CD4-positive, alpha-beta T cell treated with Interleukin-1 beta for 1 hour (primary cell): ENCODE measurements around the gene CHST11.

Experiments used
- DNase-seq, 2 donors: peaks; one replicate each; pipeline ENCODE4 v3.0.0-alpha.2; 2020 to 2022

Gene CHST11

DNA sequence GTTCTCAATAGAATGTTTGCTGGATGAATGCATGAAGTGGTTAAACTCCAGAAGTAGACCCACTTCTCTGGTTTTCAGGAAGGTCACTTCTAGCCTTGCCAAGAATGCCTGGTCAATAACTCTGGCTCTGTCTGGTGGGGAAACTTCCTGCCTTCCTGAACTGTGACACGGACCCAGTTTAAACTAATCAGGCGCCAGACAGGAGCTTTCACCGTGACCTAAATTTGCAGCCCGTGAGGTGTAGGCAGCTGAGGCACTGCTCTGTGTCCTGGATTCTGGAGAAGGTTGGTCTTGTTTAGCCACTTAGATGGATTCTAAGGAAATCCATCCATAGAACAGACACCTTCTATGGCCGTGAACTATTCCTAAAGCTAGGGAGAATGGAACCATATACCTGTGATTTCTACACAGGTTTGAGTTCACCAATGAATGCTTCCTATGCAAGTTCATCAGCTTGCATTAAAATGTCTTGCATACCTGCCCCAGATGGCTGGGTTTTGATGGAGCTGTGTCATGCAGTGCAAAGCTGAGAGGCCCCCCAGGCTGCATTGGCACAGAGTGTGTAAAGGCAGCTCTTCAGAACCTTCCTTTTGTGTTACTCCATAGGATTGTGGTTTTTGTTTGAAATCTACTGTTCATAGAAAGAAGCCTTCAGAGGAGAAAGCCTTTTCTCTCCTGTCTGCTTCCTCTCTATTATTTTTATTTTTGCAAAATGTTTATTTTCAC lies 4.4 kb downstream of the CHST11 start:
- peak in 1 of 2 donors; percentile 22 for DNase-seq

DNA sequence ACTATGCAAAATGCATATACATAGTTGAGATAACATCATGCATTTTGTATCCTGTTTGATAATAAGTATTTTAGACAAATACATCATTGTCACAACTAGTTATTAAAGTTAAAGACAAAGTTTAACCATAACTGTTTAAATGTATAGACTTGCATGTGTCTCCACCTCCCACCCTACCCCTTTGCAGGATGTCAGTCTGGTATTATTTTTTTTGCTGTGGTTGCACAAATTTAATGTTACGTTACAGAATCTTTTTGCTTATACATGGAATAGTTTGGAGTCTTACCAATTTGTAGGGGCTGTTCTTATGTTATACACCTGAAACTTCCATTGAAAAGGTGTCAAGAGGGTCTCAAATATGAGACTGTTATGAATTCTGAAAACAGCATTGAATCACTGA lies 5.6 kb downstream of the CHST11 start:
- no peak for DNase-seq

DNA sequence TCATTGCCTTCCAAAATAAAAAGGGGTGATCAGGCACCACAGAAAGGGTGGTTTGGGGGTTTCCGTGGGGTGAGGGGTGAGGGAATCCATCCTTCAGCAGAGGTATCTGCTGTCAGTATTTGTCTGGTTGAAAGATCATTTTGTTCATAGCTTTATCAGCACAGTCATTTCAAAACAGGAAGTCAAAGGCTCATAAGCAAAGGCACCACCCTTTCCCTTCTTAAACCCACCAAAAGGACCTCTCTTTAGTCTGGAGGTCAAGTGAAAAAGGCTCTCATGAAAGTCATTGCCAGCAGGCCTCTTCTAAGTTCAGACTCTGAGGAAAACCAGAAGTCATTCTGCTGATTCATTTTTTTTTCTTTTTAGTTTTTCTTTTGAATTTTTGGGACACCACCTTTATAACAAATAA lies 6.2 kb downstream of the CHST11 start:
- peak; percentile 52 to 70 for DNase-seq

DNA sequence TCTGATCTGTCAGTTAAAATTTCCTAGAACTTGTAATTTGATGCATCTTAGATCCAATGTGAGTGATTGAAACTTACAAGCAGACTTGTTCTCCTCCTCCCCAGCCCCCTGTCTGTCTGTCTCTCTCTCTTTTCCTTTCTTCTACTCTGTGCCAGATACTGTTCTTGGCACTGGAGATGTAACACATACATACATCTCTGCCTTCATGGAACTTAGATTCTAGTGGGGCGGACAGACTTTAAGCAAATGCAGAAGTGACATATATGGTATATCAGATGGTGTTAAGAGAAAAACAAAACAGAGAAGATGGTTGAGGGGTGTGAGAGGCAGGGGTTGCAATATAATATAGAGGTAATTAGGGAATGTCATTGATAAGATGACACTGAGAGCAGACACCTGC lies 6.6 kb downstream of the CHST11 start:
- DNase-seq, result peak in 1 of 2 donors; percentile 18

DNA sequence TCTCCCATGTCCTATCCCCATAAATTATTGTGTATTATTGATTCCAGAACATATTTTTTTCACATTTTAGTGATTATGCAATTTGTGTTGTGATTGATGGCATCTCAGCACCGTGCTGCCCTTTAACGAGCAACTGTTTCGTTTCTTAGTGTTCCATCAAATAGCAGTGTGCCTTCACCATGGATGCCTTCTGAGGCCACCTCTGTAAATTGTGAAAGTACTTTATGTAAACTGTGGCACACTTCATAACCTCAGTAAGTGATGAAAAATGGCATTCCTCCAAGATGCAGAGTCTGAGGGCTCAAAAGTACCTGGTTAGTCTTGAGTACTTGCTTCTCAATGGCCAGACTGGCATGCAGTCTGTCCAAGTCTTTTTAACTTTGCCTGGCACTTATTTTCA lies 8.2 kb downstream of the CHST11 start:
- no peak for DNase-seq

DNA sequence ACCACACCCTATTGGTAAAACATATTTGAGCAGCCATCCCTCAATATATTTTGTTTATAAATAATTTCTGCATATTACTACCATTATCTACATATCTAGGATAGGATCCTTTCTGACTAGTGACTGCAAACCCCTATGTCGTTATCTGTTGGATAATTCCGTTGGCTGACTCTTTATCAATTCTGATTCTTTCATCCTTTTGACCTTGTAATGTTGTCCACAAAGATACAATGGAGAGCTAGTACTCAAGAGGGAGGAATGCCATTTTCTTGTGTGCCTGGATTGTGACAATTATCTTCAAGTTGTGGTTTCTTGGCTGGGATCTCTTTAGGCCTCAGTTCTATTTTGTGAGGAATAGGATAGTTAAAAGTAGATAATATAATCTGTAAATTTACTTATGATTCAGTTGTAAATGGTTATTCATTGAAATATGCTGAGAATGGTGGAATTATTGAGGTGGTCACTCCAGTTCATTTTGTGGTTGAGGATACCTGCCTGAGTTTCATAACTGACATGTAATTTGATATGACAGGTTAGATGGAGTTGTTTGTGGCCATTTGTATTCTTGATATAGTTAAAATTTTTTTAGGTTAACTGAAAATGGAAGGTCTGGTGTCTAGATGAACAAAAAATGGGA lies 10.1 kb downstream of the CHST11 start:
- DNase-seq, result no peak

DNA sequence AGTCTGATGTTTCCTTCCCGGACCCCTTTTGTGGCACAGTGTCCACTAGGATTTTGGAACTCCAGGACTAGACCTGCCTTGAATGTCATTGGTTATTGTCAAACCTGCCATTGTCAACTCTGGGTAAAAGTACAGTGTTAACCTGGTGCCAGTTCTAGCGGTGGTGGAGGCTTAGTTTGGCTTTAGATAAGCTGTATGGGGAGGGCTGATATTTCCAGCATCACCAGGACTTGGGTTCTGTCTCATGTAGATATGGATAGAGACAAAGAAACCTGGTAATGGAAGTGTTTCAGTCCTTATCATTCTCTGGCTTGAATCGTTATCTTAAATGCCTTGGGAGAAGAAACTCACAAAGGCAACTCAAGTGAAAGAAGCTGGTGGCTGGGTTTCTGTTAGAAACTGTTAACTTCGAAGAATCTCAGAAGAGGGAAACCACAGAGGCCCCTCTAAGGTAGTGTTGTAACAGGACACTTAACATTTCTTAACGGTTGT lies 10.6 kb downstream of the CHST11 start:
- DNase-seq, result peak in 1 of 2 donors; percentile 30

DNA sequence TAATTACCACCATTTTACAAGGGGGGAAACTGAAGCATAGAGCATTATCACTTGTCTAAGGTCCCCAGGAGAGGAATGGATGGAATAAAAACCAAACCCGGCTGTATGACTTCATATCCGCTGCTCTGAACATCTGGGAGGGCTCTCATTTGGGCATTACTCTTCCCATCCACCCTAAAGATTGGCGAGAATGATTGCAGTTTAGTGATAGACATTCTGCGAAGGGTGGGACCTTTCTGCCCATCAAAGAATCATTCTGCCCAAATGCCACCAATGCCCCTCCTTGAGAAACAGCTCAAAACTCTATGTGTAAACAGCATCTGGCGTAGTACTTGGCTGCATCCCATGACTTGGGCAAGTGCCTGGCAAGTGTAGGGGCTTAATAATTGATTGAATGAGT lies 11.6 kb downstream of the CHST11 start:
- no peak for DNase-seq

DNA sequence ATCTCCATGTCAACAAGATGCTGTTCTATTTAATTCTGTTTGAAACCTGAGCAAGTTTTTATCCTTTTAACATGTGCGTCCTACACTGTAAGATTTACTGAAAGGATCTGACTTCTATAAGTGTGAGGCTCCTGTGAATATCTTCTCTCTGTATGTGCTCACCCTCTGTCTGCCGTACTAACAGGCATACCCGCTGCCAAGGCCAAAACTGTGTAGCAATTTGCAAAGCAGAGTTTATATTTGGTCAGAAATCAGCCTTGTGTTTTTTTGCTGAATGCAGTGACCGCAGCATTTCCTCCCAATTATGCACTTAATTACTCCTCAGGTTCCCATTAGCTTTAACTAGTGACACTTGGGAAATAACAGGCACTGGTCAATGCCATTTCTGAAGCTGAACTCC lies 12.3 kb downstream of the CHST11 start:
- no peak for DNase-seq

DNA sequence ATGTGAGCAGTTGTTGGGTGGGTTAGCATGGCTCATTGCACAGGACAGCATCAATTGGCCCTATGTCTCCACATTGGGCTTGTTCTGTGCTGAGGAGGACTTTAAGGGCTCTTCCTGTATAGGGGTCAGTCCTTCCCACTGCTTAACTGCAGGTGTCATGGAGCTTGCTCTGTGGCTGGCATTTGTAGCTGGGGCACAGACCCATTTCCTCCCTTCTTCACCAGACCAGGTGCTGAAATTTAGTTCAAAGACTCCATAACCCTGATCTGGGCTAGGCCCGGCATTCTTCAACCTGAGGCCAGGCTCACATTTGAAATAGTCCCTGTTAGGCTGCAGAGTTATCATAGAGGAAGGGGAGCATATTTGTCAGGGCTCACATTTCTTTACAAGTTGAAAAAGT lies 12.8 kb downstream of the CHST11 start:
- no peak for DNase-seq

DNA sequence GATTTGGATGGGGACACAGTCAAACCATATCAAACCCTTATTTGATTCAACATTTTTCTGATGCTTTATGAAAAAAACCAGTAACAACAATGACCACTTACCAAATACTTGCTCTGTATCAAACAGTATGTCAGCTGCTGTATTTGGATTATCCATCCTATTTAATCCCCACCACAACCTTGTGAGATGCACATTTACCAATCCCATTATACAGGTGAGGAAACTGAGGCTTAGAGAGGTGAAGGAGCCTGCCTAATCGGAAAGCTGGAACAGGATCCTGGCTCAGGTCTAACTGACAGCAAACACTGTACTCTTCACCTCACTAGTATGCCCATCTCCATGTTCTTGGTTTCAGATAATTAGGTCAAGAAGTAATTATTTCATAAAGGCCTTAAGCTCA lies 13.8 kb downstream of the CHST11 start:
- no peak for DNase-seq

DNA sequence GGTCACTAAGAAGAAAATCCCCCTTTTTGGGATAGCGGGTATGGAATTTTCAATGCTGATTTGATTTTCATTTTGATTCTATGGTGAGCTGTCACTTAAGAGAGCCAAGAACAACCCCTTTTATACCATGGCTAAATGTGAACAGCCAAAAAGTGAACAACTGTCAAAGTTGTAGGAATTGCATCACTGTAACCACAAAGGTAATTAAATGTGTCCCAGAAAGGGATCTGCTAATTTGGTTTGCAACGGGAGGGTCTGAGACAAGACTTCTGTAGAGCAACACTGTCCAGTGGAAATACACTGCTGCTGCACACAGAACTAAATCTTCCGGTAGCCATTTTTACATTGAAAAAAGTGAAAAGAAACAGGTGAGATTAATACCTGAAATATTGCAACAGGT lies 14.6 kb downstream of the CHST11 start:
- no peak for DNase-seq

DNA sequence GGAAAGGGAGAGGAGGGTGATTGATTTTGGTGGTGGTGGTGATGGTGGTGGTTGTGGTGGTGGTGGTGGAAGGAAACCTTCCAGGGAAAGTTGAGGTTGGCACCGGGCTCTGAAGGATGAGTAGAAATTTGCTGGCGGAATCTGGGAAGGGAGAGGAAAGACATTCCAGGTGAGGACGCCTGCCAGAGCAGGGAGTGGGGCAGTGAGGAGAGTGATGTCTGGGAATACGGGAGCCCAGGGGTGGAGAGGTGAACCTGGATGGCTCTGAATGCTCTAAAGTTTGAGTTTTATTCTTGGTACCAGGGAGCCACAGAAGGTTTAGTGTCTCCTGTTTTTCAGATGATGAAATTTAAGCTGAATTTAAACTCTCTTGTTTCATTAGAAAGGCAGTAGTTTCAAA lies 16.0 kb downstream of the CHST11 start:
- DNase-seq, result no peak

DNA sequence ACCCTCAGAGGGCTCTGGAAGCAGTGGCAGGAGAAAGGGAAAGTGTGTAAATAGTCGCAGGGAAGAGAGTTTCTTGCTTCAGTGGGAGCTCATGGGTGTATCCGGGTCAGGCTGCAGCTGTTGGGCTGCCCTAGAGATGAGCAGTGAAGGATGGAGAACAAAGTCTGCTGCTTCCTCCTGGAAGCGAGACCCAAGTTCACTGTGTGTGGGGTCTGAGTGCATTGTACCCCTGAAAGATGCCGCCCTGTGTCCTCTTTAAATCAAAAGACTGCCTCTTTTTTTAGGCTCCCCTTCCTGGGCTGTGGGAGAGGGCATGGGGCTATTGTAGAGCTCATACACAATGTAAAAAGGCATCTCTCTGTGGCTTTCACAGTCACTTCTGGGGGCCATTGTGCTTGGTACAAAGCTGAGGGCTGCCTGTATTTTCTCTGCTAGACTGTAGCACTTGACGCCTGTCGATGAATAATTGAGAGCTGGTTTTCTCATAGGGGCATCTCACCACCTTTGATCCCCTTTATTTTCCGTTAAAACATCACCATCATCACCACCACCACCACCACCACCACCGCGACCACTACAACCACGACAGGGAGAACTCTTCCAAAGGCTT lies 16.7 kb downstream of the CHST11 start:
- no peak for DNase-seq

DNA sequence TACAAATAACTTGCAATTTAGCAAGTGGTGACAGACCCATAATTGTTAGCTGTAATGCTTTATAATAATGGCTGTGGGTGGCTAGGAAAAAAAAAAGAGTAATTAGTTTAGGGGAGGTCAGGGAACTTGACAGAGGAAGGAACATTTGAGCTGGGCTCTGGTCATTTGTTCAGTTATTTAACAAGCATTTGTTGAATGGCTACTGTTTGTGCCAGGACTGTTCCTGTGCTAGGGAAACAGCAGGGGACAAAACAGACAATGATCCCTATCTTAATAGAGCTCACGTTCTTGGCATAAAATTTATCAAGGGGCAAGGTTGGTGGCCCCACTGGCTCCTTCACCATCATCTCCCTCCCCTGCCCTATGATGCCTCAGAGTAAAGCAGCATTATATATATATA lies 18.5 kb downstream of the CHST11 start:
- no peak for DNase-seq

DNA sequence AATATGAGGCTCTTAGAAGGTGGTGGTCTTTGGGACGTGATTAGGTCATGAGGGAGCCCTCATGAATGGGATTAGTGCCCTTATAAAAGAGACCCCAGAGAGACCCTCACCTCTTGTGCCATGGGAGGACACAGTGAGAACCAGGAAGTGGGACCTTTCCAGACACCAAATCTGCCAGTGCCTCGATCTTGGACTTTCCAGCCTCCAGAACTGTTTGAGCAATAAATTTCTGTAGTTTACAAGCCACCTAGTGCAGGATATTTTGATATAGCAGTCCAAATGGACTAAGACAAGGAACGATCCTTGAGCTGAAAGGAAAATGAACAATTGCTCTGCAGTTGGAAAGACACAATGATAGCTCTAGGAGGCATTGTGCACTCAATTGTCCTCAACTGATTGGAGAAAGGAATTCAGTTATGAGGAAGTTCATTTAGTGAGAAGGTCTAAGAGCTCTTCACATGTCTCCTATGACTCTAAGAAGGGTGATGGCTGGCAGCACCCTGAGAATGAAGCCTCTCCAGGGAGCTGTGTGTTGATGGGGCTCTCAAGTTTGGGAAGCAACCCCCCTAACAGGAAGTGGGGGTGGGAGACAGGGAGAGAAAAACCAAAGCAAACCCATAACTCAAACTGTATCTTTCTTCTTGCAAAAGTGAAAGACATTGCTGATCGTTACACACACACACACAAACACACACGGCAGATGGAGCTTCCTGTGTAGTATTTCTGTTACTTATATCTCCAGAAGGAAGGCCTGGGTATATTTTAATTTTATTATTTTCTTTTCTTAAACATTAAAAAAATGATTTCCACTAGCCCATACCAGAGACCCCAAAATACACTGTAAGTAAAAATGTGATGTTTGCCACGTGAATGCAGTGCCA lies 21.0 kb downstream of the CHST11 start:
- no peak for DNase-seq

DNA sequence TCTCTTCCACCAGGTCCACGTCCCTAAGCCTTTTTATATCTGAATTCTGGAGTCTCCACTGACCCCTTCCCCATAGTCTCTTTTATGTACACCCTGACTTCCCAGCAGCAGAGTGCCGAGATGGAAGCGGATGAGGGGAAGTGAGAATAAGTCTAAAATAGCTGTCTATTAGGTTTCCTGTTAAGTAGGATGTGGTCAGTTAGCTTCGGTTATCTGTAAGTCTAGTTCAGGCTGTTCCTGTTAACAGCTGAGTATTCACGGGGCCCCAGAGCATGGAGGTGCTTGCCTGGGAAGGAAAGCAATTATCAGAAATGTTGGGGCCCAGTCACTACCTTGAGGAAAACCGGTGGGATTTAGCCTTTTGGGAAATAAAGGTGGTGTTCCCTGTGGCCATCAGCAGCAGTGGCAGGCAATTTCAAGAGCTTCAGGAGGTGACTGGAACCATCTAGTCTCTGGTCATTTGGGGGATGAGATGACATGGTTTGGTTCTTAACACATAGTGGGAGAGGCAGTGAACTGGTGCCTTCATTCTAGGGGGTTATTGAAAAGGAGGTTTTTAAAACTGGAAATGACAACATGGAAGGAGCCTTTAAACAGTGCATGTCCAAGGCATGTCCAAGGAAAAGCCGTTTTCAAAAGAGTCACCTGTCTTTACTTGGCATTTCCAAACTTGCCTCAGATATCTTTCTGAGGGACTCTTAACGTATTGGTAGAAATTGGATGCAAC lies 21.8 kb downstream of the CHST11 start:
- peak; percentile 52 to 62 for DNase-seq

DNA sequence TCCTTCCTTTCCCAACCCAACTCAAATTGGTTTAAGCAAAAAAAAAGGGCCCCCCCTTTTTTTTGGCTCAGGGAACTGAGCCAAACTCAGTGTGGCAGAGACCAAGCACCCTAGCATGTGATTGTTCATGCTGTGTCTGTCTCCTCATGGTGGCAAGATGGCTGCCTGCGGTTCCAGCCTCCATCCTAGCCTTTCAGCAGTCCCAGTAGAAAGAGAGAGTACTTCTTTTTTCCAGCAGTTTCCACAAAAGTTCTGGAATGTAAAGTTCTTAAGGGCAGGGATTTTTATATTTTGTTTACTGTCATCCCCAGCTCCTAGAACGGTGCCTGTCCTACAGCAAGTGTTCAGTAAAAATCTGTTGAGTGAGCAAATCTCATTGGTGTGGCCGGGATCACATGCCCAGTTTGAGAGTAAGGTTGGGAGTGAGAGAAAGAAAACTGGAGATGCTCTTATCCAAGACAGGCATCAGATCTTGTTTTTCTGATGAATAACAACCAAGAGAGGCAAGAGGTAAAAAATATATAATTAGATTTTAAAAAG lies 22.4 kb downstream of the CHST11 start:
- no peak for DNase-seq

DNA sequence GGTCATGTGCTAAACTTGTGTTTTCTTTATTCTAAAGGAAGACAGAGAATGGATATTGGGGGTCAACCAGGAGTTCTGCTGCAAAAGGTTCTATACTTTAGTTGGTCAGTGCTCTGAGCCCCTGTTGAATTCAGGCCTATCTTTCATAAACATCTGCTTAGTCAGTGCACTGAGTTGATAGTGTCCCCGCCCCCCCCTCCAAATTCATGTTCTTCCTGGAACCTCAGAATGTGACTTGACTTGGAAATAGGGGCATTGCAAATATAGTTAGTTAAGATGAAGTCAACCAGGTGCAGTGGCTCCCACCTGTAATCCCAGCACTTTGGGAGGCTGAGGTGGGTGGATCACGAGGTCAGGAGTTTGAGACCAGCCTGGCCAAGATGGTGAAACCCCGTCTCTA lies 23.3 kb downstream of the CHST11 start:
- no peak for DNase-seq

DNA sequence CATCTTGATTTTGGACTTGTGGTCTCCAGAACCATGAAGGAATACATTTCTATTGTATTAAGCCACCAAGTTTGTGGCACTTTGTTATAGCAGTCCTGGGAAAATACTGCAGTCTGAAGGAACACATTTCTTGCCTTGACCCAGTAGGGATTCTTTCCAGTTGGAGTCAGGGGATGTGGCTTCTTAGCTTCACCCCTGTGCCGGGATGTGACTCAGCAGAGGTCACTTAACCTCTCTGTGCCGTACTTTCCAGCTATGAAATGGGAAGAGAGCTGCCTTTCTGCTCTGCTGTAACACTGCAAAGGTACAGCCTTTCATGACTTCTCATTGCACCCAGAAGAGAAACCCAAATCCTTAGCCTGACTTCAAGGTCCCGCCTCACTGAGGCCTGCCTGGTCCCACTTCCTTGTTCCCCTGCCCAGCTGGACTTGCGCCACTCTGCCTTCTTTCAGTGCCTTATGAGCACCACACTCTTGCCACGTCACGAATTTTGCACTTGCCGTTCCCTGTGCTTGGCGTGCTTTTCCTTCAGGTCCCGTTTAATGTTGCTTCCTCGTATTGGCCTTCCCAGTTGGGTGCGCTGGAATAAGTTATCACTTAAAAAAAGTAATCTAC lies 24.2 kb downstream of the CHST11 start:
- DNase-seq, result peak in 1 of 2 donors; percentile 59

DNA sequence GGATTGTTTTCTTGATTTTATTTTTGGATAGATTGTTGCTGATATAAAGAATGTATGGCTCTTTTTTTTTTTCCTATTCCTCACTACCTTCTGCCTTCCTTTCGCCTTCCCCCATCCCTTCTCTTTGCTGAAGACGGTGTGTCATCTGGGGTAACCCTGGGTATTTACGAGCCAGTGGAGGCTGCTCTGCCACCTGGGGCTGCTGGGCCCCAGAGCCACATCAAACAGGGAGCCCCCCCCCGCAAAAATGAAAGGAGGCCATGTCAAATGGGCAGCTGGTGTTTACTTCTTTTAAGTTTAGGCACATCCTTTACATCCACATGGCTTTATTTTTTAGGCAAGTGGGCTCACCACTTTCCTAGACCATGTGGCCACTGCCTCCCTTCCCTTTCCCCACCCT lies 25.4 kb downstream of the CHST11 start:
- peak in 1 of 2 donors; percentile 28 for DNase-seq

DNA sequence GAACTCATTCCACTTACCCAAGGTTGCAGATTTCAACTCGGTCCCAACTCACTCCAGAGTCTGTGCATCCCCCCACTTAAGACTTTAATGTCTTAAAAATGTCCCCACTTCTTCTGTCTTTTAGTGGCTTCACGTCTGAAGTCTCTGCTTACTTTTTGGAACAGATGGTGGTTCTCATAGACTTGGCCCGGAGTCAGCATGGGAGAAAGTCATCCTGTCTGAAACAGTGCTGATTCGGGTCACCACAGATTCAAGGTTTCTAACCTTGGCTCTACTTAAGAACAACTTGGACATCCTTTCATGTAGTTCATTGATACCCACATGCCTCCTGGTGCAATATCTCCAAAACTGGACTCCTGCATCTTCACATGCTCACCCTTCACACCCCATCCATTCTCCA lies 26.0 kb downstream of the CHST11 start:
- no peak for DNase-seq
